ENCODE measurements around the gene PLAAT1.

Gene PLAAT1

GRCh38 chr3:193211173-193211572 is 29.8 kb upstream of the PLAAT1 start:
- H3K9me3 ChIP-seq: no peaks in the 10 kb centered on the region
- DNase-seq: no peak

GRCh38 chr3:193211984-193212383 is 29.0 kb upstream of the PLAAT1 start:
- TF ChIP-seq CTCF (IDR thresholded peaks at IDR 0.05; ENCODE audit: low read depth, low read length): no peak
- no peak for DNase-seq
- H3K4me1 ChIP-seq: no peaks in the 10 kb centered on the region

More at GRCh38 chr3:193211173-193211572, 29.8 kb upstream of the PLAAT1 start:
- Histone ChIP-seq H3K4me1 (no peaks in the 10 kb centered on the region), H3K4me3 (ENCODE audit: low read depth, low read length) (no peak overlapping the region), H3K36me3 (no peaks in the 10 kb centered on the region), H3K27me3 (no peaks in the 10 kb centered on the region)
- TF ChIP-seq CTCF (IDR thresholded peaks at IDR 0.05; ENCODE audit: low read depth, low read length): no peak

GRCh38 chr3:193212844-193213243 is 28.2 kb upstream of the PLAAT1 start:
- no peak for DNase-seq
- H3K9me3 ChIP-seq: no peaks in the 10 kb centered on the region
- no peak overlapping the region for H3K4me3 ChIP-seq (ENCODE audit: low read depth, low read length)
- H3K27me3 ChIP-seq: no peaks in the 10 kb centered on the region
- no peak for TF ChIP-seq CTCF (IDR thresholded peaks at IDR 0.05; ENCODE audit: low read depth, low read length)
- no peaks in the 10 kb centered on the region for H3K36me3 ChIP-seq
- H3K4me1 ChIP-seq: no peaks in the 10 kb centered on the region

More at GRCh38 chr3:193211984-193212383, 29.0 kb upstream of the PLAAT1 start:
- H3K9me3 ChIP-seq: no peaks in the 10 kb centered on the region
- H3K36me3 ChIP-seq: no peaks in the 10 kb centered on the region
- no peaks in the 10 kb centered on the region for H3K27me3 ChIP-seq
- no peak overlapping the region for H3K4me3 ChIP-seq (ENCODE audit: low read depth, low read length)

GRCh38 chr3:193214445-193214844 is 26.6 kb upstream of the PLAAT1 start:
- H3K9me3 ChIP-seq: no peaks in the 10 kb centered on the region
- TF ChIP-seq CTCF (IDR thresholded peaks at IDR 0.05; ENCODE audit: low read depth, low read length): no peak
- H3K36me3 ChIP-seq: no peaks in the 10 kb centered on the region
- no peaks in the 10 kb centered on the region for H3K27me3 ChIP-seq
- H3K4me3 ChIP-seq (ENCODE audit: low read depth, low read length): no peak overlapping the region
- DNase-seq: no peak
- no peaks in the 10 kb centered on the region for H3K4me1 ChIP-seq

- Histone ChIP-seq H3K4me3 (ENCODE audit: low read depth, low read length) (no peak overlapping the region), H3K36me3 (no peaks in the 10 kb centered on the region), H3K27me3 (peaks cover 3% of the 10 kb centered on the region; the same call in 1 of the 2 replicates), H3K9me3 (no peaks in the 10 kb centered on the region), H3K4me1 (no peaks in the 10 kb centered on the region)
- no peak for TF ChIP-seq CTCF (IDR thresholded peaks at IDR 0.05; ENCODE audit: low read depth, low read length)
- DNase-seq: no peak
Measured at GRCh38 chr3:193225302-193226125, 15.5 kb upstream of the PLAAT1 start.

- no peak overlapping the region for H3K4me3 ChIP-seq (ENCODE audit: low read depth, low read length)
- no peaks in the 10 kb centered on the region for H3K36me3 ChIP-seq
- peaks cover 3% of the 10 kb centered on the region; the same call in 1 of the 2 replicates for H3K27me3 ChIP-seq
- H3K4me1 ChIP-seq: no peaks in the 10 kb centered on the region
- TF ChIP-seq CTCF (IDR thresholded peaks at IDR 0.05; ENCODE audit: low read depth, low read length): no peak
- no peak for DNase-seq
- no peaks in the 10 kb centered on the region for H3K9me3 ChIP-seq
Measured at GRCh38 chr3:193228206-193228605, 12.8 kb upstream of the PLAAT1 start.

Measured in BE2C (cell line).